ENCODE results near the gene URB2. TPM values are rescaled to one million over a fixed set of nuclear protein-coding genes. Genes with fewer than 3 reads are reported as not detected.
"Not testable (repeated sequence)": the region's sequence is repeated elsewhere in the genome, so short reads cannot be mapped to it uniquely, and the experiment has no call there.

URB2 gene
- total RNA-seq, 2 experiments from 2014 or later, result 17.4 to 17.7 TPM

DNA sequence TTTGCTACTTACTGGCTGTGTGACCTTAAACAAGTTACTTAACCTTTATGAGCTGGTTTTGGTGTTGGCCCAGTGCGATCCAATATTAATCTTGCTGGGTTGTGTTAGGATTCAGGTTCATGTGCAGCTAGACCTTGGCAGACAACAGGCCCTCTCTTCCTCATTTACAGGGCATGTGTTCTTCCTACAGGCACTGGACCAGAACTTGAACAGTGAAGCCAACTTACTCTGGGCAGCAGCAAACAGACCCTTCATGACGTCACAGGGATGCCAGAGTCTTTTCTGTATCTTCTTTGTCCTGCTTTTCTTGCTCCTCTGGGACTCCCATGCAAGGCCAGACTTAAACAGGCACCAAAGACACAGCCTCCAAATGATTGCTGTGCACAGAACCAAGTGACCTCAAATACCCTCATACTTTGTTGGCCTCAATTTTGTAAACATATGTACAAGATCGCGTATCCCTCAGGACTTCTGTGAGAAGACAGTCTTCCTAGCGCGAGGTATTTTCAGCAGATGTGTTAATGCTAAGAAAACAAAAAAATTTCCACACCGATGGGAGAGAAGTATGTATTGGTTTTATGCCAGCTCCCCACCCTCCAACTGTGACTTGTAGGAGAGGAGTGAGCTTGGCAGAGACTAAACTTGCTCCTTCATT, 73.7 kb downstream of the URB2 start:
- Mint-ChIP-seq H3K9me3 (no peaks in the 10 kb centered on the region), H3K27me3 (no peaks in the 10 kb centered on the region), H3K27ac (no peak overlapping the region), H3K36me3 (ENCODE audit: low read depth) (no peaks in the 10 kb centered on the region), H3K4me3 (no peak overlapping the region), H3K4me1 (ENCODE audit: low read depth) (peaks cover 2% of the 10 kb centered on the region)
- TF ChIP-seq, protein P1, sequence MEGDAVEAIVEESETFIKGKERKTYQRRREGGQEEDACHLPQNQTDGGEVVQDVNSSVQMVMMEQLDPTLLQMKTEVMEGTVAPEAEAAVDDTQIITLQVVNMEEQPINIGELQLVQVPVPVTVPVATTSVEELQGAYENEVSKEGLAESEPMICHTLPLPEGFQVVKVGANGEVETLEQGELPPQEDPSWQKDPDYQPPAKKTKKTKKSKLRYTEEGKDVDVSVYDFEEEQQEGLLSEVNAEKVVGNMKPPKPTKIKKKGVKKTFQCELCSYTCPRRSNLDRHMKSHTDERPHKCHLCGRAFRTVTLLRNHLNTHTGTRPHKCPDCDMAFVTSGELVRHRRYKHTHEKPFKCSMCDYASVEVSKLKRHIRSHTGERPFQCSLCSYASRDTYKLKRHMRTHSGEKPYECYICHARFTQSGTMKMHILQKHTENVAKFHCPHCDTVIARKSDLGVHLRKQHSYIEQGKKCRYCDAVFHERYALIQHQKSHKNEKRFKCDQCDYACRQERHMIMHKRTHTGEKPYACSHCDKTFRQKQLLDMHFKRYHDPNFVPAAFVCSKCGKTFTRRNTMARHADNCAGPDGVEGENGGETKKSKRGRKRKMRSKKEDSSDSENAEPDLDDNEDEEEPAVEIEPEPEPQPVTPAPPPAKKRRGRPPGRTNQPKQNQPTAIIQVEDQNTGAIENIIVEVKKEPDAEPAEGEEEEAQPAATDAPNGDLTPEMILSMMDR (IDR thresholded peaks at IDR 0.05), result no peak
- intact Hi-C loops (cut with micrococcal nuclease), result no loop called here
- DNase-seq (no peak), ATAC-seq (no peak)
- ChIA-PET POLR2A (no interaction called here), CTCF (interaction anchor here (1.6 kb wide), 1 partner anchor 38 kb away, joined by 7 read pairs; no protein-coding TSS in a partner anchor)

DNA sequence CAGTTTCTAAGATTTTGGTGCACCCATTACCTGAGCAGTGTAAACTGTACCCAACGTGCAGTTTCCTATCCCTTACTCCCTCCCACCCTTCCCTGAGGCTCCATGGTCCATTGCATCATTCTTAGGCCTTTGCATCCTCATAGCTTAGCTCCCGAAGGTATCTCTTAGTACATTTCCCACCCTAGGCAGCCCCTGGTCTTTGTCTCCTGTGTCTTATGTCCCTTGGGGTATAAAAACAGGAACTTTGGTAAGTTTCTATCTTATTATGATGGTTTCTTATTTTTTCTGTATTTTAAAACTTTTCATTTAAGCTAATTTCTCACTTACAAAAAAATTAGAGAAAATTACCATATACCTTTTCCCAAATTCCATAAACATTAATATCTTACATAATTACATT, 78.1 kb downstream of the URB2 start:
- Mint-ChIP-seq H3K4me1 (ENCODE audit: low read depth) (no peaks in the 10 kb centered on the region), H3K4me3 (no peak overlapping the region), H3K27me3 (no peaks in the 10 kb centered on the region), H3K36me3 (ENCODE audit: low read depth) (no peaks in the 10 kb centered on the region), H3K9me3 (peaks cover 8% of the 10 kb centered on the region), H3K27ac (no peak overlapping the region)
- POLR2A ChIA-PET, result no interaction called here
- intact Hi-C loops (cut with micrococcal nuclease), result no loop called here
- ATAC-seq, result no peak
- TF ChIP-seq, protein P1 (IDR thresholded peaks at IDR 0.05), result no peak
- CTCF ChIA-PET, result interaction anchor here (1.1 kb wide), 1 partner anchor 11 kb away, joined by 3 read pairs; no protein-coding TSS in a partner anchor
- no peak for DNase-seq

- H3K36me3 Mint-ChIP-seq (ENCODE audit: low read depth); H3K27me3 Mint-ChIP-seq; ATAC-seq; intact Hi-C loops (cut with micrococcal nuclease); H3K4me1 Mint-ChIP-seq (ENCODE audit: low read depth); H3K27ac Mint-ChIP-seq; DNase-seq; H3K9me3 Mint-ChIP-seq; H3K4me3 Mint-ChIP-seq; POLR2A ChIA-PET; CTCF ChIA-PET: not testable (repeated sequence)
Measured at GRCh38 chr1:229705152-229705551, 79.1 kb downstream of the URB2 start.

GRCh38 chr1:229707127-229707526, 81.1 kb downstream of the URB2 start:
- H3K36me3 Mint-ChIP-seq (ENCODE audit: low read depth); H3K4me1 Mint-ChIP-seq (ENCODE audit: low read depth); intact Hi-C loops (cut with micrococcal nuclease); H3K4me3 Mint-ChIP-seq; H3K27ac Mint-ChIP-seq; POLR2A ChIA-PET; H3K9me3 Mint-ChIP-seq; DNase-seq; CTCF ChIA-PET; ATAC-seq; H3K27me3 Mint-ChIP-seq: not testable (repeated sequence)

- intact Hi-C loops (cut with micrococcal nuclease), result no loop called here
- no peak for DNase-seq
- ChIA-PET CTCF (no interaction called here), POLR2A (no interaction called here)
- Mint-ChIP-seq H3K4me1 (ENCODE audit: low read depth) (no peaks in the 10 kb centered on the region), H3K27ac (no peak overlapping the region), H3K27me3 (peaks cover 2% of the 10 kb centered on the region), H3K4me3 (no peak overlapping the region), H3K36me3 (ENCODE audit: low read depth) (no peaks in the 10 kb centered on the region), H3K9me3 (peaks cover 8% of the 10 kb centered on the region)
- TF ChIP-seq, protein P1 (IDR thresholded peaks at IDR 0.05), result no peak
- no peak for ATAC-seq
Measured at GRCh38 chr1:229709500-229710013, 83.5 kb downstream of the URB2 start.

Other genes starting within 250 kb of the URB2 start
- gene ACTA1, start 192.2 kb upstream of the URB2 start, total RNA-seq, result not detected
- gene NUP133, start 117.9 kb upstream of the URB2 start, total RNA-seq, result 10 to 100 TPM; 58.9 to 59.7 TPM
- 10 to 100 TPM; 30.7 to 32.1 TPM for gene ABCB10, start 67.5 kb upstream of the URB2 start, total RNA-seq
- gene TAF5L, start 125 bp upstream of the URB2 start, total RNA-seq, result 10 to 100 TPM; 17.7 to 19.5 TPM

Data from activated CD8-positive, alpha-beta T cell treated with anti-CD3 and anti-CD28 coated beads for 36 hours (primary cell).